ENCODE results near the gene UBE2N. TPM values are rescaled to one million over a fixed set of nuclear protein-coding genes. Genes with fewer than 3 reads are reported as not detected.

Gene UBE2N
- total RNA-seq, 1 experiment from 2014 or later = 82.1 TPM

- peak in 1 of 2 experiments; percentile 48 for DNase-seq
- TF ChIP-seq, protein P1, sequence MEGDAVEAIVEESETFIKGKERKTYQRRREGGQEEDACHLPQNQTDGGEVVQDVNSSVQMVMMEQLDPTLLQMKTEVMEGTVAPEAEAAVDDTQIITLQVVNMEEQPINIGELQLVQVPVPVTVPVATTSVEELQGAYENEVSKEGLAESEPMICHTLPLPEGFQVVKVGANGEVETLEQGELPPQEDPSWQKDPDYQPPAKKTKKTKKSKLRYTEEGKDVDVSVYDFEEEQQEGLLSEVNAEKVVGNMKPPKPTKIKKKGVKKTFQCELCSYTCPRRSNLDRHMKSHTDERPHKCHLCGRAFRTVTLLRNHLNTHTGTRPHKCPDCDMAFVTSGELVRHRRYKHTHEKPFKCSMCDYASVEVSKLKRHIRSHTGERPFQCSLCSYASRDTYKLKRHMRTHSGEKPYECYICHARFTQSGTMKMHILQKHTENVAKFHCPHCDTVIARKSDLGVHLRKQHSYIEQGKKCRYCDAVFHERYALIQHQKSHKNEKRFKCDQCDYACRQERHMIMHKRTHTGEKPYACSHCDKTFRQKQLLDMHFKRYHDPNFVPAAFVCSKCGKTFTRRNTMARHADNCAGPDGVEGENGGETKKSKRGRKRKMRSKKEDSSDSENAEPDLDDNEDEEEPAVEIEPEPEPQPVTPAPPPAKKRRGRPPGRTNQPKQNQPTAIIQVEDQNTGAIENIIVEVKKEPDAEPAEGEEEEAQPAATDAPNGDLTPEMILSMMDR (conservative IDR thresholded peaks at IDR 0.05) = peak; percentile 65
- no peak for TF ChIP-seq EZH2 (IDR thresholded peaks at IDR 0.05; ENCODE audit: low read depth)
- peaks cover 8% of the 10 kb centered on the region for H3K36me3 ChIP-seq (ENCODE audit: low read depth)
- BruUV-seq (replicated peaks) = no TSS peak
- H3K9me2 ChIP-seq (ENCODE audit: insufficient read depth) = no peaks in the 10 kb centered on the region
- peak overlapping the region; percentile 41 for H3K27ac ChIP-seq
- ChIA-PET POLR2A (ENCODE audit: unreplicated experiment) (interaction anchor here (0.5 to 0.7 kb wide), 3 partner anchors 300 to 886 kb away, joined by 4 read pairs; no protein-coding TSS in a partner anchor), CTCF (interaction anchor here (1.8 kb wide), 1 partner anchor 393 kb away, joined by 7 read pairs; no protein-coding TSS in a partner anchor)
- peaks cover 18% of the 10 kb centered on the region for H3F3A ChIP-seq (ENCODE audit: insufficient read depth, low read depth)
- peak overlapping the region; percentile 86 for H3K4me3 ChIP-seq
- H3K4me2 ChIP-seq = peak overlapping the region; percentile 80
- H3K27me3 ChIP-seq (ENCODE audit: insufficient read depth, low read depth) = no peaks in the 10 kb centered on the region
- H2AFZ ChIP-seq = no peak overlapping the region
- H3K4me1 ChIP-seq (replicated peaks; ENCODE audit: insufficient read depth) = peaks cover 27% of the 10 kb centered on the region
- H4K20me1 ChIP-seq (ENCODE audit: insufficient read depth) = peaks cover 53% of the 10 kb centered on the region
- intact Hi-C loops (cut with micrococcal nuclease; ENCODE audit: unreplicated experiment) = loop anchor here (1.0 kb wide), 2 partner anchors 355 to 390 kb away; no protein-coding TSS in a partner anchor
- peaks cover 90% of the 10 kb centered on the region for H3K79me2 ChIP-seq (ENCODE audit: low read depth)
- H3K9me3 ChIP-seq (ENCODE audit: insufficient read depth, low read depth) = no peaks in the 10 kb centered on the region
Observed at GRCh38 chr12:93380480-93381121, 61.1 kb downstream of the UBE2N start.

- peak overlapping the region; percentile 41 for H3K27ac ChIP-seq
- no peak for DNase-seq
- no peak overlapping the region for H2AFZ ChIP-seq
- H4K20me1 ChIP-seq (ENCODE audit: insufficient read depth) = peaks cover 47% of the 10 kb centered on the region
- H3K4me1 ChIP-seq (replicated peaks; ENCODE audit: insufficient read depth) = peaks cover 28% of the 10 kb centered on the region
- peak overlapping the region; percentile 86 for H3K4me3 ChIP-seq
- CTCF ChIA-PET = interaction anchor here (0.6 to 1.8 kb wide), 2 partner anchors 48 to 392 kb away, joined by 3 to 7 read pairs; no protein-coding TSS in a partner anchor
- H3K79me2 ChIP-seq (ENCODE audit: low read depth) = peaks cover 85% of the 10 kb centered on the region
- no TSS peak for BruUV-seq (replicated peaks)
- TF ChIP-seq, protein P1 (conservative IDR thresholded peaks at IDR 0.05) = no peak
- no peak for TF ChIP-seq EZH2 (IDR thresholded peaks at IDR 0.05; ENCODE audit: low read depth)
- peak overlapping the region; percentile 80 for H3K4me2 ChIP-seq
- peaks cover 15% of the 10 kb centered on the region for H3F3A ChIP-seq (ENCODE audit: insufficient read depth, low read depth)
- POLR2A ChIA-PET (ENCODE audit: unreplicated experiment) = interaction anchor here (0.7 kb wide), 1 partner anchor 452 kb away, joined by 4 read pairs; no protein-coding TSS in a partner anchor
- H3K27me3 ChIP-seq (ENCODE audit: insufficient read depth, low read depth) = no peaks in the 10 kb centered on the region
- H3K9me3 ChIP-seq (ENCODE audit: insufficient read depth, low read depth) = no peaks in the 10 kb centered on the region
- H3K36me3 ChIP-seq (ENCODE audit: low read depth) = peaks cover 1% of the 10 kb centered on the region
- no peaks in the 10 kb centered on the region for H3K9me2 ChIP-seq (ENCODE audit: insufficient read depth)
- intact Hi-C loops (cut with micrococcal nuclease; ENCODE audit: unreplicated experiment) = loop anchor here (1.0 to 10.0 kb wide), 5 partner anchors 138 to 390 kb away; no protein-coding TSS in a partner anchor
Observed at GRCh38 chr12:93379981-93380361, 61.8 kb downstream of the UBE2N start.

- Histone ChIP-seq H3K9me3 (ENCODE audit: insufficient read depth, low read depth) (no peaks in the 10 kb centered on the region), H3K27ac (peak overlapping the region; percentile 41), H3K36me3 (ENCODE audit: low read depth) (no peaks in the 10 kb centered on the region), H3K27me3 (ENCODE audit: insufficient read depth, low read depth) (no peaks in the 10 kb centered on the region), H3K4me1 (replicated peaks; ENCODE audit: insufficient read depth) (peaks cover 28% of the 10 kb centered on the region), H3K79me2 (ENCODE audit: low read depth) (peaks cover 80% of the 10 kb centered on the region), H3K9me2 (ENCODE audit: insufficient read depth) (no peaks in the 10 kb centered on the region), H3K4me3 (peak overlapping the region; percentile 86), H4K20me1 (ENCODE audit: insufficient read depth) (peaks cover 42% of the 10 kb centered on the region), H3F3A (ENCODE audit: insufficient read depth, low read depth) (peaks cover 13% of the 10 kb centered on the region), H2AFZ (no peak overlapping the region), H3K4me2 (peak overlapping the region; percentile 80)
- DNase-seq = no peak
- no peak for TF ChIP-seq EZH2 (IDR thresholded peaks at IDR 0.05; ENCODE audit: low read depth)
- TF ChIP-seq, protein P1 (conservative IDR thresholded peaks at IDR 0.05) = no peak
- CTCF ChIA-PET = interaction anchor here (0.6 to 1.8 kb wide), 2 partner anchors 47 to 392 kb away, joined by 3 to 7 read pairs; no protein-coding TSS in a partner anchor
- POLR2A ChIA-PET (ENCODE audit: unreplicated experiment) = interaction anchor here (0.6 kb wide), 1 partner anchor 62 kb away, joined by 6 read pairs; no protein-coding TSS in a partner anchor
- intact Hi-C loops (cut with micrococcal nuclease; ENCODE audit: unreplicated experiment) = loop anchor here (5.0 to 10.0 kb wide), 3 partner anchors 137 to 297 kb away; no protein-coding TSS in a partner anchor
- BruUV-seq (replicated peaks) = no TSS peak
Observed at GRCh38 chr12:93379326-93379980, 62.3 kb downstream of the UBE2N start.

All from PC-9 (cell line).